HG02973 (cell line): Measurements from ENCODE around the gene CLMN.

Source experiments
- ATAC-seq: cut with Tn5 transposase; IDR thresholded peaks from one replicate; pipeline ENCODE4 v1.9.1; 2021; ENCODE audit warnings: moderate library complexity; ENCODE audit not compliant: unreplicated experiment

Gene CLMN

GRCh38 chr14:95246870-95247269 is 72.8 kb downstream of the CLMN start:
- no peak for ATAC-seq

GRCh38 chr14:95245334-95245733 is 74.4 kb downstream of the CLMN start:
- no peak for ATAC-seq

- ATAC-seq: no peak
Measured at GRCh38 chr14:95244587-95244986, 75.1 kb downstream of the CLMN start.

GRCh38 chr14:95242870-95243269 is 76.8 kb downstream of the CLMN start:
- no peak for ATAC-seq

- ATAC-seq: no peak
Measured at GRCh38 chr14:95240859-95241813, 78.6 kb downstream of the CLMN start.

- ATAC-seq: no peak
Measured at GRCh38 chr14:95238487-95239298, 81.0 kb downstream of the CLMN start.

GRCh38 chr14:95237958-95238340 is 81.8 kb downstream of the CLMN start:
- no peak for ATAC-seq

GRCh38 chr14:95237121-95237957 is 82.4 kb downstream of the CLMN start:
- ATAC-seq: no peak

- ATAC-seq: no peak
Measured at GRCh38 chr14:95236221-95236620, 83.5 kb downstream of the CLMN start.

- ATAC-seq: no peak
Measured at GRCh38 chr14:95235767-95236166, 83.9 kb downstream of the CLMN start.

GRCh38 chr14:95235351-95235750 is 84.4 kb downstream of the CLMN start:
- no peak for ATAC-seq

- no peak for ATAC-seq
Measured at GRCh38 chr14:95234426-95234825, 85.3 kb downstream of the CLMN start.

- peak; percentile 67 for ATAC-seq
Measured at GRCh38 chr14:95233702-95234241, 85.9 kb downstream of the CLMN start.

GRCh38 chr14:95232894-95233584 is 86.7 kb downstream of the CLMN start:
- no peak for ATAC-seq

GRCh38 chr14:95231966-95232633 is 87.6 kb downstream of the CLMN start:
- ATAC-seq: no peak

- ATAC-seq: no peak
Measured at GRCh38 chr14:95229749-95230148, 90.0 kb downstream of the CLMN start.

- no peak for ATAC-seq
Measured at GRCh38 chr14:95228240-95228639, 91.5 kb downstream of the CLMN start.

- ATAC-seq: no peak
Measured at GRCh38 chr14:95227279-95227860, 92.3 kb downstream of the CLMN start.

- ATAC-seq: no peak
Measured at GRCh38 chr14:95226801-95227200, 92.9 kb downstream of the CLMN start.
